ENCODE results near the gene SLC12A1. TPM values are rescaled to one million over a fixed set of nuclear protein-coding genes. Genes with fewer than 3 reads are reported as not detected.

Gene SLC12A1
- total RNA-seq, 1 donor from 2014 or later, result not detected

DNA sequence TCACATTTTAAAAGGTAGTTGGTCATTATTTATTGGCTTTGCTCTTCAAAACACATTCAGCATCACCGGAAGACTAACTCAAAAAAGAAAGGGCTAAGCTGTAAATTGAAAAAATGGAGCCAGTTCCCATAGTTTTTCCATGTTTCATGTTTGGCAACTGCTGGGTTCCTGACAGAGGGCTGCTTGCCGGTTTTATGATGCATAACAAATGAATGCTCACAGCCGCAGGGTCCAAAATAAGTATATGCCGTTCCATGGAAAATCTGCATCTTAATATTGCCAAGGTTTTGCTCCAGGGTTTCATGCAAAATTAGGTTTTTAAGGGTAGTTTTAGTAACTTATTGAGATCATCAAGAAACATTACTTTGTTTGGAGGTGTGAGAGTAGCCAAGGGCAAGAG lies 15.8 kb downstream of the SLC12A1 start:
- Histone ChIP-seq H3K27ac (no peak overlapping the region), H3K4me1 (no peaks in the 10 kb centered on the region), H3K4me3 (no peak overlapping the region), H3K27me3 (no peaks in the 10 kb centered on the region), H3K9me3 (no peaks in the 10 kb centered on the region), H3K36me3 (no peaks in the 10 kb centered on the region)
- TF ChIP-seq, protein P1, sequence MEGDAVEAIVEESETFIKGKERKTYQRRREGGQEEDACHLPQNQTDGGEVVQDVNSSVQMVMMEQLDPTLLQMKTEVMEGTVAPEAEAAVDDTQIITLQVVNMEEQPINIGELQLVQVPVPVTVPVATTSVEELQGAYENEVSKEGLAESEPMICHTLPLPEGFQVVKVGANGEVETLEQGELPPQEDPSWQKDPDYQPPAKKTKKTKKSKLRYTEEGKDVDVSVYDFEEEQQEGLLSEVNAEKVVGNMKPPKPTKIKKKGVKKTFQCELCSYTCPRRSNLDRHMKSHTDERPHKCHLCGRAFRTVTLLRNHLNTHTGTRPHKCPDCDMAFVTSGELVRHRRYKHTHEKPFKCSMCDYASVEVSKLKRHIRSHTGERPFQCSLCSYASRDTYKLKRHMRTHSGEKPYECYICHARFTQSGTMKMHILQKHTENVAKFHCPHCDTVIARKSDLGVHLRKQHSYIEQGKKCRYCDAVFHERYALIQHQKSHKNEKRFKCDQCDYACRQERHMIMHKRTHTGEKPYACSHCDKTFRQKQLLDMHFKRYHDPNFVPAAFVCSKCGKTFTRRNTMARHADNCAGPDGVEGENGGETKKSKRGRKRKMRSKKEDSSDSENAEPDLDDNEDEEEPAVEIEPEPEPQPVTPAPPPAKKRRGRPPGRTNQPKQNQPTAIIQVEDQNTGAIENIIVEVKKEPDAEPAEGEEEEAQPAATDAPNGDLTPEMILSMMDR (IDR thresholded peaks at IDR 0.05), result no peak
- intact Hi-C loops (cut with DNase I), result no loop called here
- no peak for ATAC-seq
- no peak for DNase-seq

DNA sequence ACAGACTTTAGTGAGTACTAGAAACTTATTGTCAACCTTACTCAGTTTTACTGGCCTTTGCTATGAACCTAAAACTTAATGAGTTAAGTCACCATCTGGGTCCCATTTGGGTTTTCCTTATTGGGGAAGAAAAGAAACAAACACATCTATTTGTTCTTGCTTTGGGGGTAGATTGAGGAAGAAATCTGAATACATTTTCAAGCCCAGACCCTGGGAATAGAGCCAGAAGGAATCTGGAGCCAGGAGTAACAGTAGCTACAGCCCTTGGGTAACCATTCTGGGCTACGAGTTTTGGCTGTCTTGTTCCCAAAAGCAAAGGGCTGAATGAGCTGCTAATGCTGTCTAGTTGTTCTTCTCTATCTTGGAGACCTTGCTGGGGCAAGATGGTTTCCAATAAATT lies 16.5 kb downstream of the SLC12A1 start:
- intact Hi-C loops (cut with DNase I), result no loop called here
- TF ChIP-seq, protein P1 (IDR thresholded peaks at IDR 0.05), result no peak
- H3K4me3 ChIP-seq, result no peak overlapping the region
- no peaks in the 10 kb centered on the region for H3K36me3 ChIP-seq
- H3K4me1 ChIP-seq, result no peaks in the 10 kb centered on the region
- no peak overlapping the region for H3K27ac ChIP-seq
- DNase-seq, result no peak
- no peak for ATAC-seq
- no peaks in the 10 kb centered on the region for H3K27me3 ChIP-seq
- H3K9me3 ChIP-seq, result no peaks in the 10 kb centered on the region

DNA sequence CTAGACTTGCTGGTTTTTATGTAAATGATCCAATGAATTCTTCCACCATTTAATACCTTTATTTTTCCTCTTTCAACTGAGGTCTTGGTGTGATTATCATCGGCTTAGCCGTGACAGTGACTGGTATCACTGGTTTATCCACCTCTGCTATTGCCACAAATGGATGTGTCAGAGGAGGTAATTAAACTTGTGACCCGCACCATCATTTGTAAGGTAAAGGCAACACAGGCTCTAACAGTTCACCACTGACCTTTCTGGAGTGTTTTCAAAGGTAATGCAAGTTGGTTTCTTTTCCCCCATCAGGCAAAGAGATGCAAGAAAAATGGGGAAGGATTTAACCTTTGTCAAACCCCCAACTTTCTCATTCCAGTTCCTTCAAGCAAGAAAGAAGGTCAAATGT lies 19.7 kb downstream of the SLC12A1 start:
- Histone ChIP-seq H3K27me3 (no peaks in the 10 kb centered on the region), H3K27ac (no peak overlapping the region), H3K36me3 (no peaks in the 10 kb centered on the region), H3K9me3 (no peaks in the 10 kb centered on the region), H3K4me3 (no peak overlapping the region), H3K4me1 (no peaks in the 10 kb centered on the region)
- ATAC-seq (no peak), DNase-seq (no peak)
- intact Hi-C loops (cut with DNase I), result no loop called here
- TF ChIP-seq, protein P1 (IDR thresholded peaks at IDR 0.05), result no peak

DNA sequence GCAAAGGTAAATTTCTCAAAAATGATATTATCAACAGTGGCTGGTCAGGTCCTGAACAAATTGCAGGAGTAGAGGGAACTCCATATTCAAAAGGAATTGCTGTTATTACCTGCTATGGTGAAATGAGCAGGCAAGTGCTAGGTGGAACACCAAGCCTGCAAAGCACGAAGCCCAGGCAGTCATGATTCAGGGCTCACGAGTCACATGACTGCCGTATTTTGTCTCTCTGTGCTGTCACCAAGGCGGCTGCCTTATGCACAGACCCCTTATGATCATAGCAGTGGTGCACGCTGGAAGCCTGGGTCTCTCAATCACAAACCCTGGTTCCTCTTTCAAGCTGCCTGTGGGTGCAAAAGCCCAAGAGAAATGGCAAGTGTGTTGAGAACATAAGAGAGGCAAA lies 24.4 kb downstream of the SLC12A1 start:
- Histone ChIP-seq H3K9me3 (no peaks in the 10 kb centered on the region), H3K4me1 (no peaks in the 10 kb centered on the region), H3K27ac (no peak overlapping the region), H3K4me3 (no peak overlapping the region), H3K27me3 (no peaks in the 10 kb centered on the region), H3K36me3 (no peaks in the 10 kb centered on the region)
- intact Hi-C loops (cut with DNase I), result no loop called here
- ATAC-seq, result no peak
- TF ChIP-seq, protein P1 (IDR thresholded peaks at IDR 0.05), result no peak
- DNase-seq, result no peak

DNA sequence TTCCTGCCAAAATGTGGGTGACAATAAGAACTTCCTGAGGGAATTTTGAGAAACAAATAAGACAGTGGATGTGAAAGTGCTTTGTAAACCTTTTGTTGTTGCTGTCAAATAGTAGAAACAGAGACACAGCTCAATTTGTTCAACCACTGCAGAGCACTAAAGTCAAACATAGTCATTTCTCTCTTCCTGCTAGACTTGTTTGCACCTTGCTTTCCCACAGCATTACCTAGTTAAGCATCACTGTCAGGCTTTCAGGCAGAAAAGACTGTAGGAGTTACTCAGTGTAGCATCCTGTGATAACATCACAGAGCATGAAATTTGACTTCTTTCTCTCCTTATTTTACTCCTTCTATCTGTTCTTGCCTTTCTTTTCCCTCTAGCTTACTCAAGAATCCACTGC lies 27.1 kb downstream of the SLC12A1 start:
- Histone ChIP-seq H3K36me3 (no peaks in the 10 kb centered on the region), H3K4me3 (no peak overlapping the region), H3K27ac (no peak overlapping the region), H3K27me3 (no peaks in the 10 kb centered on the region), H3K4me1 (no peaks in the 10 kb centered on the region), H3K9me3 (no peaks in the 10 kb centered on the region)
- no peak for ATAC-seq
- intact Hi-C loops (cut with DNase I), result no loop called here
- TF ChIP-seq, protein P1 (IDR thresholded peaks at IDR 0.05), result no peak
- DNase-seq, result no peak

DNA sequence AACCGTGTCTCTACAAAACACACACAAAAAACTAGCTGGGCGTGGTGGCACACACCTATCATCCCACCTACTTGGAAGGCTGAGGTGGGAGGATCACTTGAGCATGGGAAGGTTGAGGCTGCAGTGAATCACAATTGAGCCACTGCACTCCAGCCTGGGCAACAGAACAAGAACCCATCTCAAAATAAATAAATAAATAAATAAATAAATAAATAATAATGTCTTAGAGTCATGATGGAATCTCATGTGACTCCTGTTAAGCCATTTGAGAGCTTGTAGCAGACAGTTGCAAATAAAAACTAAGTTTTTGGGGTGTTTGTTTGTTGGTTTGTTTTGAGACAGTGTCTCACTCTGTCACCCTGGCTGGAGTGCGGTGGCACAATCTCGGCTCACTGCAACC lies 33.2 kb downstream of the SLC12A1 start:
- Histone ChIP-seq H3K9me3 (no peaks in the 10 kb centered on the region), H3K27ac (no peak overlapping the region), H3K4me3 (no peak overlapping the region), H3K27me3 (no peaks in the 10 kb centered on the region), H3K36me3 (no peaks in the 10 kb centered on the region), H3K4me1 (no peaks in the 10 kb centered on the region)
- TF ChIP-seq, protein P1 (IDR thresholded peaks at IDR 0.05), result no peak
- DNase-seq (no peak), ATAC-seq (no peak)
- intact Hi-C loops (cut with DNase I), result no loop called here

Measured in upper lobe of right lung (tissue), 1 donor.